Pancreas (tissue), 10 donors: ENCODE results near the gene KIF5C. TPM values are rescaled to one million over a fixed set of nuclear protein-coding genes. Genes with fewer than 3 reads are reported as not detected.

Source experiments
- ATAC-seq, 4 donors: fragments of 200-7000 bp; cut with Tn5 transposase; one replicate each; pipeline versions ENCODE4 v1.8.0 to v1.9.1; 2020; ENCODE audit warnings: mild to moderate bottlenecking in 4 of 4, moderate library complexity in 4 of 4
- DNase-seq, 6 donors: peaks; one replicate each; pipeline ENCODE4 v3.0.0-alpha.2; 2020
- FAIRE-seq: peaks from 2 replicates; lab custom pipeline; 2012; peaks lifted over from hg19 to GRCh38; lab: Jason Lieb, UNC
- H3K27ac ChIP-seq, 4 donors: fragments of 200-600 bp; sonication (generic); 1 replicate in 3 of 4; 2 replicates in 1 of 4; pipeline versions ENCODE4 v1.5.0 to v1.8.0; 2020
- H3K27me3 ChIP-seq, 4 donors: fragments of 200-600 bp; one replicate each; pipeline ENCODE4 v1.8.0; 2021
- H3K36me3 ChIP-seq, 3 donors: fragments of 200-600 bp; sonication (generic) in 1 of 3; one replicate each; pipeline versions ENCODE4 v1.5.0 to v1.8.0; 2020 to 2021
- H3K4me1 ChIP-seq, 3 donors: fragments of 200-600 bp; one replicate each; pipeline ENCODE4 v1.8.0; 2021
- H3K4me3 ChIP-seq, 4 donors: fragments of 200-600 bp; sonication (generic) in 2 of 4; one replicate each; pipeline versions ENCODE4 v1.5.0 to v1.8.0; 2020 to 2021
- H3K9me3 ChIP-seq, 4 donors: fragments of 200-600 bp; one replicate each; pipeline ENCODE4 v1.8.0; 2021
- WGBS, 2 donors: extraction: QIAGEN DNeasy Blood & Tissue Kit; methylation state at CpG; one replicate each; pipeline ENCODE4 v1.1.7; 2013; 5-methylcytosine and 5-hydroxymethylcytosine counted together
- intact Hi-C, 3 donors: fragments of 100-400 bp; cut with DNase I; formaldehyde crosslinking; loops; one replicate each; pipeline versions ENCODE4 v1.11.1 to v1.14.2; 2022
- polyA plus RNA-seq, 2 donors: library from polyadenylated mRNA; stranded (reverse); fragments of 200-250 nt; gene quantifications; one replicate each; pipeline ENCODE4 v1.2.3, GENCODE V29; 2013
- total RNA-seq, 6 donors: library from RNA; stranded (reverse); fragmentation: NEBNext Ultra II Directional in 4 of 6; extraction: Animal tissue kit (Norgen Biotek cat#: 25700) in 4 of 6; gene quantifications; one replicate each; pipeline versions ENCODE4 v1.2.1 to v1.2.4, GENCODE V29; 2021 to 2023
- TF ChIP-seq, protein P1 (sequence below), 4 donors: fragments of 200-600 bp; sonication (generic) in 3 of 4; IDR thresholded peaks; one replicate each; pipeline versions ENCODE4 v1.5.0 to v1.8.0; 2021; ENCODE audit warnings: antibody characterized with exemption in 4 of 4
- donor health status: healthy with polysubstance abuse.
- donor health status: DM: no; HTN: no; CAD: no; lungs with moderate emphysema.
- donor health status: DM: no; HTN: no; CAD: no.
- donor health status: control.
- donor health status: control.
- donor health status: Bipolar disorder and iron deficiency.
- donor health status: DM: yes; HTN: yes; CAD: no.
- donor health status: DM: no; HTN: no; CAD: no.
- donor health status: DM: no; HTN: no; CAD: no.
- donor health status: DM: yes; HTN: yes; CAD: no.

Gene KIF5C
- total and polyA plus RNA-seq, 8 donors, result 0.88 to 10.2 (median 2.8) TPM

DNA sequence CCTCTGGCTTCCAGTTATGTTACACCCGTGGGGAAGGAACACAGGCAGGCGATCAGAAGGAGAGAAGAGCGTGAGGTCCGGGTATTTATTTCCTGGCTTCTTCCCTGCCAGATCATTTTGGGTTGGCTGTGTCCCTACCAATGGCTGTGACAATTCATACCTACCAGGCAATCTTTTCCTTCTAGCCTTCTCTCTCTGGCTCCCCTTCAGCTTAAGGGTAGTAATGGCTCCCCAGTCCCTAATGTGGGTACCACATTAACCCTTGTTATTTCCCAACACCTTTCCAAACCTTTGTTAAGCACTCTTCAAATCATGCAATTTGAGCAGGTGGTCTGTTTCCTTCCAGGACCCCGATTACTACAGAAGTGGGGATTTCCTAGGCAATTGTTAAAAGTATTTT, 84.7 kb downstream of the KIF5C start:
- DNase-seq (no peak), ATAC-seq (no peak), FAIRE-seq (no peak)
- Histone ChIP-seq H3K27me3 (no peaks in the 10 kb centered on the region), H3K4me1 (no peaks in the 10 kb centered on the region), H3K9me3 (no peaks in the 10 kb centered on the region), H3K4me3 (no peak overlapping the region), H3K36me3 (no peaks in the 10 kb centered on the region), H3K27ac (no peak overlapping the region)
- TF ChIP-seq, protein P1, sequence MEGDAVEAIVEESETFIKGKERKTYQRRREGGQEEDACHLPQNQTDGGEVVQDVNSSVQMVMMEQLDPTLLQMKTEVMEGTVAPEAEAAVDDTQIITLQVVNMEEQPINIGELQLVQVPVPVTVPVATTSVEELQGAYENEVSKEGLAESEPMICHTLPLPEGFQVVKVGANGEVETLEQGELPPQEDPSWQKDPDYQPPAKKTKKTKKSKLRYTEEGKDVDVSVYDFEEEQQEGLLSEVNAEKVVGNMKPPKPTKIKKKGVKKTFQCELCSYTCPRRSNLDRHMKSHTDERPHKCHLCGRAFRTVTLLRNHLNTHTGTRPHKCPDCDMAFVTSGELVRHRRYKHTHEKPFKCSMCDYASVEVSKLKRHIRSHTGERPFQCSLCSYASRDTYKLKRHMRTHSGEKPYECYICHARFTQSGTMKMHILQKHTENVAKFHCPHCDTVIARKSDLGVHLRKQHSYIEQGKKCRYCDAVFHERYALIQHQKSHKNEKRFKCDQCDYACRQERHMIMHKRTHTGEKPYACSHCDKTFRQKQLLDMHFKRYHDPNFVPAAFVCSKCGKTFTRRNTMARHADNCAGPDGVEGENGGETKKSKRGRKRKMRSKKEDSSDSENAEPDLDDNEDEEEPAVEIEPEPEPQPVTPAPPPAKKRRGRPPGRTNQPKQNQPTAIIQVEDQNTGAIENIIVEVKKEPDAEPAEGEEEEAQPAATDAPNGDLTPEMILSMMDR (IDR thresholded peaks at IDR 0.05), result no peak
- 76 to 88% methylated on average over 4 to 5 of the region's 5 CpGs for WGBS, 2 donors
- intact Hi-C loops, result no loop called here

DNA sequence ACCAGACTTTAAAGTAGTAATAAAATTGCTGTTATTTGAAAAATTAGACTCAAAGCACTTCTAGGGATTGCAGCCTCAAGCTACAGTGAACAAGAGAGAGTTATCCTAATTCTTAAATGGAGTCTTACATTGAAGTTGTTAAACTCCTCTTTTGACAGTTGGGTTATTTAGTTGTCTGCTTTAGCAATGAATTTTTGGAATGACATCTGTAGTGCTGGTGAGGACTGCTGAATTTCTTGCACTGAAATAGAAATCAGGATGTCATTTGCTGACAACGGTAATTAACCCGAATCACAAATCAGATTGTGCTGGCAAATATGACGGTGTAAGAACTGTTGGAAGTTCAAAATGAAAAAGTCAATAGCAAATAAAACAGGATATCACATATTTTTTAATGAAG, 85.5 kb downstream of the KIF5C start:
- Histone ChIP-seq H3K9me3 (no peaks in the 10 kb centered on the region), H3K27me3 (no peaks in the 10 kb centered on the region), H3K36me3 (no peaks in the 10 kb centered on the region), H3K4me1 (no peaks in the 10 kb centered on the region), H3K4me3 (no peak overlapping the region), H3K27ac (no peak overlapping the region)
- ATAC-seq, result no peak
- intact Hi-C loops, result no loop called here
- 88% methylated on average over 3 of the region's 3 CpGs for WGBS, 2 donors
- TF ChIP-seq, protein P1 (IDR thresholded peaks at IDR 0.05), result no peak
- no peak for DNase-seq
- FAIRE-seq, result no peak

DNA sequence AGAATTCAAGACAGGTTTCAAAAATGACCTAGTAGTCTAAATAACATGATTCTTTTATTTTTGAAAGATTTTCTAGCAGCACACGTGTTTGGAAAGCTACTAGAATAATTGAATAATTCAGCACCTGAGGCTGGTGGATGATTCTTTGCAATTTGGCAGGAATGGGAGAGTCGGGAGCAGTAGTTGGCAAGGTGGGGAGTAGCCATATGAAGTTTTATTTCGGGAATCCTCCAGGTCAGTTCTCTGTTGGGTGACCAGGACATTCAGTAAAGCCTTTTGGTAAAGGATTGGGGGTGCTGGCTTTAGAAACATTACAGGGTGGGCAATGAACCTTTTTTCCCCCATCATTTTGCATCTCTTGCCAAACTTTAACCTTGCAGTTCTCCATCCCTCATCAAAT, 88.4 kb downstream of the KIF5C start:
- no peak for FAIRE-seq
- intact Hi-C loops, result no loop called here
- no peak overlapping the region for H3K4me3 ChIP-seq

DNA sequence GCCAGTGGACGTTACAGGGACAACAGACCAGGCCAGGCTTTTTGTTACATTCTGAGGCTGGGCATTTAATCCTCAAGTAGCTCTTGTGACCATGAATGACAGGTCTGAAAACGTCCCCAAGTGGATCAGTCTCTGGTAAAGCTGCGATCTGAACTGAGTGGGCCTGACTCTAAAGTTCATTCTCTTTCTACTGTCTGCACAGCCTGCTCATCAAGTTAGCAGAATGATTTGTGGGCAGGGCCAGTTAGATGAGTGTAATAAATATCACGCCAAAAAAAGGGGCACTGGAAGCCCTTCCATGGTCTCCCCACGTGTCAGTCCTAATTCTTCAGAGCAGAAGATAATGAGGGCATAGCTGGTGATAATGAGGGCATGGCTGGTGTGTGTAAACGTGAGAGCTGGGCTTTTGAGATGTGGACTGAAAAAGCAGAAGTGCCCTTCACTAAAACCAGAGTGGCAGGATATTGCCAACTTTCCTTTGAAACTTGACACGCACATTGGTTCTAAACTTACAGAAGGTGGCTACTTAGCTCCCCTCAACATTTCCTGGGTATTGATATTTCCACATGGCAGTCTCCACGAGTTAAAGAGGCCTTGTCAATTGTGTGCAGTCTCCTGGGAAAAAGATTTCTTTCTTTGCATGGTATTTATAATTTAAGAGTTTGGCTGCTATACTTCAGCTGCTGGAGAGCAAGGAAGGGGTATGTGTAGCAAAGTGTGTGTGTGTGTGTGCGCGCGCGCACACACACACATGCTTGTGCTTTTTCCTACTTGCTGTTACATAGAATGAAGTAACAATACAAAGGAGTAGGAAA, 90.8 kb downstream of the KIF5C start:
- Histone ChIP-seq H3K9me3 (no peaks in the 10 kb centered on the region), H3K36me3 (no peaks in the 10 kb centered on the region), H3K4me1 (no peaks in the 10 kb centered on the region), H3K27ac (no peak overlapping the region), H3K4me3 (no peak overlapping the region), H3K27me3 (no peaks in the 10 kb centered on the region)
- 71 to 73% methylated on average over 12 of the region's 12 CpGs for WGBS, 2 donors
- FAIRE-seq (no peak), ATAC-seq (no peak), DNase-seq (no peak)
- intact Hi-C loops, result no loop called here
- TF ChIP-seq, protein P1 (IDR thresholded peaks at IDR 0.05), result no peak

More for the DNA sequence above, 88.4 kb downstream of the KIF5C start:
- Histone ChIP-seq H3K27me3 (no peaks in the 10 kb centered on the region), H3K9me3 (no peaks in the 10 kb centered on the region), H3K4me1 (no peaks in the 10 kb centered on the region), H3K36me3 (no peaks in the 10 kb centered on the region), H3K27ac (no peak overlapping the region)
- WGBS, 2 donors, result 58 to 75% methylated on average over 3 of the region's 3 CpGs
- ATAC-seq (no peak), DNase-seq (no peak)
- TF ChIP-seq, protein P1 (IDR thresholded peaks at IDR 0.05), result no peak

DNA sequence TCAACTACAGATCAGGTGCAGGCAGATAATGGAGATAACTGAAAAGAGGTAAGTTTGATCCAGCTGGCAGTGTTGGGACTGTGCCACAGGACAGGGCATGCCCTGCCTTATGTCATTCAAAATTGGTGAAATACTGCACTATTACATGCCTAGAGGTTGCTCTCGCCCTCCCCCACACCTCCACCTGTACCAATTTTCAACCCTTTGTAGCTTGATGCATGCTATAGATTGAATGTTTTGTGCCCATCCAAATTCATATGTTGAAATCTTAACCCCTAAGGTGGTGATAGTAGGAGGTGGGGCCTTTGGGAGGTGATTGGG, 91.4 kb downstream of the KIF5C start:
- no peak overlapping the region for H3K4me3 ChIP-seq
- no peak for DNase-seq
- WGBS, 2 donors, result 86 to 92% methylated on average over 1 of the region's 1 CpG
- no peaks in the 10 kb centered on the region for H3K36me3 ChIP-seq
- H3K27ac ChIP-seq, result no peak overlapping the region
- no peaks in the 10 kb centered on the region for H3K9me3 ChIP-seq
- FAIRE-seq, result no peak
- no peak for ATAC-seq
- H3K4me1 ChIP-seq, result no peaks in the 10 kb centered on the region
- TF ChIP-seq, protein P1 (IDR thresholded peaks at IDR 0.05), result no peak
- no peaks in the 10 kb centered on the region for H3K27me3 ChIP-seq
- intact Hi-C loops, result no loop called here
